CD14-positive monocyte (primary cell): ENCODE data around the gene MAP6. TPM values are rescaled to one million over a fixed set of nuclear protein-coding genes. Genes with fewer than 3 reads are reported as not detected.

Experiments
- DNase-seq, 3 donors: peaks; one replicate each; pipeline ENCODE4 v3.0.0-alpha.2; 2011 to 2022
- H2AFZ ChIP-seq: 2 replicates; pipeline ENCODE4 v1.6.0; 2012; ENCODE audit warnings: mild to moderate bottlenecking, low read depth, low read length, inconsistent platforms; ENCODE audit not compliant: insufficient read depth, poor library complexity, severe bottlenecking
- H3K27ac ChIP-seq, 2 donors: 1 replicate in 1 of 2; 2 replicates in 1 of 2; pipeline ENCODE4 v1.5.1; 2012 to 2013; ENCODE audit warnings: low read length in 2 of 2, control low read depth in 1 of 2, inconsistent platforms in 1 of 2, low read depth in 1 of 2, mild to moderate bottlenecking in 1 of 2
- H3K27me3 ChIP-seq, 2 donors: one replicate each; pipeline versions ENCODE4 v1.6.0 to v1.6.1; 2011 to 2013; ENCODE audit warnings: low read length in 2 of 2; ENCODE audit not compliant: control insufficient read depth in 2 of 2, insufficient read depth in 2 of 2
- H3K36me3 ChIP-seq, 2 donors: replicated peaks in 1 of 2; 1 replicate in 1 of 2; 2 replicates in 1 of 2; pipeline versions ENCODE4 v1.5.1 to v1.6.1; 2012 to 2013; ENCODE audit warnings: low read length in 2 of 2, control low read depth in 1 of 2, inconsistent platforms in 1 of 2, mild to moderate bottlenecking in 1 of 2; ENCODE audit not compliant: insufficient read depth in 2 of 2, control insufficient read depth in 1 of 2
- H3K4me1 ChIP-seq, 2 donors: 1 replicate in 1 of 2; 2 replicates in 1 of 2; pipeline versions ENCODE4 v1.5.1 to v1.6.1; 2012 to 2013; ENCODE audit warnings: low read length in 2 of 2, control low read depth in 1 of 2, inconsistent platforms in 1 of 2, mild to moderate bottlenecking in 1 of 2, moderate library complexity in 1 of 2; ENCODE audit not compliant: insufficient read depth in 2 of 2, control insufficient read depth in 1 of 2
- H3K4me2 ChIP-seq: replicated peaks from 2 replicates; pipeline ENCODE3; 2012; ENCODE audit warnings: low read length, moderate library complexity, mild to moderate bottlenecking; ENCODE audit not compliant: poor library complexity, severe bottlenecking; ENCODE audit errors: extremely low read depth
- H3K4me3 ChIP-seq, 3 experiments: fragments of 200-600 bp in 1 of 3; sonication (generic) in 1 of 3; replicated peaks in 1 of 3; 1 replicate in 2 of 3; 2 replicates in 1 of 3; pipeline ENCODE4 v1.5.1; 2011 to 2013; ENCODE audit warnings: low read length in 3 of 3, mild to moderate bottlenecking in 3 of 3, control low read depth in 2 of 3, low read depth in 2 of 3, inconsistent platforms in 1 of 3, moderate library complexity in 1 of 3
- H3K79me2 ChIP-seq: 2 replicates; pipeline ENCODE4 v1.6.0; 2012; ENCODE audit warnings: mild to moderate bottlenecking, control low read depth, inconsistent platforms, low read length, moderate library complexity; ENCODE audit not compliant: insufficient read depth
- H3K9ac ChIP-seq: 2 replicates; pipeline ENCODE4 v1.6.0; 2017; ENCODE audit warnings: low read length, mild to moderate bottlenecking; ENCODE audit not compliant: insufficient read depth, poor library complexity, severe bottlenecking
- H3K9me3 ChIP-seq, 2 donors: replicated peaks in 1 of 2; 1 replicate in 1 of 2; 2 replicates in 1 of 2; pipeline versions ENCODE4 v1.5.1 to v1.6.1; 2012 to 2013; ENCODE audit warnings: low read length in 2 of 2, control low read depth in 1 of 2; ENCODE audit not compliant: control insufficient read depth in 1 of 2, insufficient read depth in 1 of 2
- H4K20me1 ChIP-seq: 2 replicates; pipeline ENCODE4 v1.6.0; 2012; ENCODE audit warnings: mild to moderate bottlenecking, low read length, control low read depth, moderate library complexity; ENCODE audit not compliant: insufficient read depth
- H3K27ac Mint-ChIP-seq, 7 donors: one replicate each; pipeline ENCODE4 v1.8.0; 2020; ENCODE audit warnings: mild to moderate bottlenecking in 7 of 7, mixed read lengths in 7 of 7, moderate library complexity in 6 of 7, inconsistent platforms in 2 of 7
- H3K27me3 Mint-ChIP-seq, 3 donors: one replicate each; pipeline ENCODE4 v1.8.0; 2021 to 2022; ENCODE audit warnings: low read depth in 3 of 3, mild to moderate bottlenecking in 3 of 3, mixed read lengths in 3 of 3, moderate library complexity in 3 of 3, inconsistent platforms in 1 of 3
- H3K36me3 Mint-ChIP-seq, 2 donors: one replicate each; pipeline ENCODE4 v1.8.0; 2020; ENCODE audit warnings: mixed read lengths in 2 of 2, inconsistent platforms in 1 of 2, mild to moderate bottlenecking in 1 of 2
- H3K4me1 Mint-ChIP-seq: one replicate; pipeline ENCODE4 v1.8.0; 2020; ENCODE audit warnings: mild to moderate bottlenecking, mixed read lengths
- H3K4me3 Mint-ChIP-seq, 2 donors: one replicate each; pipeline ENCODE4 v1.8.0; 2020; ENCODE audit warnings: mild to moderate bottlenecking in 2 of 2, mixed read lengths in 2 of 2, moderate library complexity in 1 of 2
- H3K9me3 Mint-ChIP-seq, 7 donors: one replicate each; pipeline ENCODE4 v1.8.0; 2020 to 2022; ENCODE audit warnings: mixed read lengths in 7 of 7, mild to moderate bottlenecking in 6 of 7, moderate library complexity in 6 of 7, inconsistent platforms in 2 of 7
- WGBS: methylation state at CpG from one replicate; pipeline ENCODE4 v1.1.5; 2013; ENCODE audit warnings: missing lambda C conversion rate; ENCODE audit not compliant: insufficient coverage; 5-methylcytosine and 5-hydroxymethylcytosine counted together
- intact Hi-C, 2 donors: fragments of 100-400 bp; cut with micrococcal nuclease; formaldehyde crosslinking; loops; one replicate each; pipeline versions ENCODE4 v1.15.0 to v1.15.1; 2023
- polyA plus RNA-seq, 3 donors: library from polyadenylated mRNA; depleted of rRNA in 1 of 3; unstranded in 2 of 3; stranded (reverse) in 1 of 3; fragments of 300-500 nt in 2 of 3; fragments of >200 nt in 1 of 3; fragmentation: Illumina TruSeq in 2 of 3; gene quantifications; 1 replicate in 2 of 3; 2 replicates in 1 of 3; pipeline ENCODE4 v1.2.3, GENCODE V29; 2012 to 2021
- TF ChIP-seq, protein P1 (sequence below): fragments of 200-600 bp; IDR thresholded peaks from one replicate; pipeline ENCODE4 v1.8.0; 2022; ENCODE audit warnings: antibody characterized with exemption, mild to moderate bottlenecking

Gene MAP6
- polyA plus RNA-seq, 3 donors: not detected

- H4K20me1 ChIP-seq: no peaks in the 10 kb centered on the region
- H3K9me3 ChIP-seq: no peaks in the 10 kb centered on the region
- H3K4me2 ChIP-seq: no peak overlapping the region
- H3K27me3 ChIP-seq: no peaks in the 10 kb centered on the region
- Mint-ChIP-seq H3K36me3 (no peaks in the 10 kb centered on the region), H3K9me3 (peaks cover 0 to 2% (median 0%) of the 10 kb centered on the region in 7 donors), H3K4me1 (peaks cover 5% of the 10 kb centered on the region), H3K4me3 (no peak overlapping the region), H3K27me3 (peaks cover 6 to 16% (median 12%) of the 10 kb centered on the region in 3 donors), H3K27ac (no peak overlapping the region)
- TF ChIP-seq, protein P1, sequence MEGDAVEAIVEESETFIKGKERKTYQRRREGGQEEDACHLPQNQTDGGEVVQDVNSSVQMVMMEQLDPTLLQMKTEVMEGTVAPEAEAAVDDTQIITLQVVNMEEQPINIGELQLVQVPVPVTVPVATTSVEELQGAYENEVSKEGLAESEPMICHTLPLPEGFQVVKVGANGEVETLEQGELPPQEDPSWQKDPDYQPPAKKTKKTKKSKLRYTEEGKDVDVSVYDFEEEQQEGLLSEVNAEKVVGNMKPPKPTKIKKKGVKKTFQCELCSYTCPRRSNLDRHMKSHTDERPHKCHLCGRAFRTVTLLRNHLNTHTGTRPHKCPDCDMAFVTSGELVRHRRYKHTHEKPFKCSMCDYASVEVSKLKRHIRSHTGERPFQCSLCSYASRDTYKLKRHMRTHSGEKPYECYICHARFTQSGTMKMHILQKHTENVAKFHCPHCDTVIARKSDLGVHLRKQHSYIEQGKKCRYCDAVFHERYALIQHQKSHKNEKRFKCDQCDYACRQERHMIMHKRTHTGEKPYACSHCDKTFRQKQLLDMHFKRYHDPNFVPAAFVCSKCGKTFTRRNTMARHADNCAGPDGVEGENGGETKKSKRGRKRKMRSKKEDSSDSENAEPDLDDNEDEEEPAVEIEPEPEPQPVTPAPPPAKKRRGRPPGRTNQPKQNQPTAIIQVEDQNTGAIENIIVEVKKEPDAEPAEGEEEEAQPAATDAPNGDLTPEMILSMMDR: no peak
- WGBS: 100% methylated on average over 1 of the region's 4 CpGs
- H3K4me1 ChIP-seq: no peaks in the 10 kb centered on the region
- no peak overlapping the region for H3K27ac ChIP-seq
- no peak overlapping the region for H2AFZ ChIP-seq
- intact Hi-C loops: no loop called here
- DNase-seq: no peak
- no peaks in the 10 kb centered on the region for H3K79me2 ChIP-seq
- H3K36me3 ChIP-seq: no peaks in the 10 kb centered on the region
- H3K4me3 ChIP-seq: no peak overlapping the region
- no peak overlapping the region for H3K9ac ChIP-seq
Measured at GRCh38 chr11:75596914-75597313, 71.9 kb downstream of the MAP6 start.

GRCh38 chr11:75595429-75595828 lies 73.4 kb downstream of the MAP6 start:
- TF ChIP-seq, protein P1: no peak
- H3K4me1 Mint-ChIP-seq: peaks cover 5% of the 10 kb centered on the region
- H3K36me3 ChIP-seq: no peaks in the 10 kb centered on the region
- no peak overlapping the region for H3K27ac ChIP-seq
- H4K20me1 ChIP-seq: no peaks in the 10 kb centered on the region
- H3K4me3 Mint-ChIP-seq: no peak overlapping the region
- peaks cover 8 to 15% (median 13%) of the 10 kb centered on the region in 3 donors for H3K27me3 Mint-ChIP-seq
- no peak overlapping the region for H3K4me3 ChIP-seq
- no peaks in the 10 kb centered on the region for H3K4me1 ChIP-seq
- no peaks in the 10 kb centered on the region for H3K79me2 ChIP-seq
- peak overlapping the region in 1 of 7 donors; percentile 33 for H3K27ac Mint-ChIP-seq
- no peak overlapping the region for H3K4me2 ChIP-seq
- H3K9ac ChIP-seq: no peak overlapping the region
- no peak for DNase-seq
- 14% methylated on average over 2 of the region's 2 CpGs for WGBS
- H3K9me3 ChIP-seq: no peaks in the 10 kb centered on the region
- H3K27me3 ChIP-seq: no peaks in the 10 kb centered on the region
- H3K9me3 Mint-ChIP-seq: peaks cover 0 to 2% (median 0%) of the 10 kb centered on the region in 7 donors
- intact Hi-C loops: no loop called here
- H3K36me3 Mint-ChIP-seq: no peaks in the 10 kb centered on the region
- H2AFZ ChIP-seq: no peak overlapping the region
